Posterior cingulate gyrus (tissue), 11 donors: ENCODE measurements around the gene DUSP1.

Experiments
- DNase-seq, 10 donors: peaks; one replicate each; pipeline versions ENCODE4 v3.0.0 to v3.0.0-alpha.2; 2020 to 2021; ENCODE audit warnings: mixed read lengths in 3 of 10
- intact Hi-C: fragments of 100-400 bp; cut with DNase I; formaldehyde crosslinking; loops from one replicate; pipeline ENCODE4 v1.15.1; 2023

DUSP1 gene

GRCh38 chr5:172782169-172783039, 11.4 kb upstream of the DUSP1 start:
- no peak for DNase-seq
- intact Hi-C loops: no loop called here

GRCh38 chr5:172779691-172780341, 8.8 kb upstream of the DUSP1 start:
- intact Hi-C loops: no loop called here
- peak in 2 of 10 donors; percentile 11 to 12 for DNase-seq

- intact Hi-C loops: no loop called here
- DNase-seq: peak in 3 of 10 donors; percentile 24 to 37 (median 33)
These were observed 7.2 kb upstream of the DUSP1 start for GRCh38 chr5:172777881-172778814.

- intact Hi-C loops: no loop called here
- no peak for DNase-seq
These were observed 5.2 kb upstream of the DUSP1 start for GRCh38 chr5:172776235-172776594.

DNA sequence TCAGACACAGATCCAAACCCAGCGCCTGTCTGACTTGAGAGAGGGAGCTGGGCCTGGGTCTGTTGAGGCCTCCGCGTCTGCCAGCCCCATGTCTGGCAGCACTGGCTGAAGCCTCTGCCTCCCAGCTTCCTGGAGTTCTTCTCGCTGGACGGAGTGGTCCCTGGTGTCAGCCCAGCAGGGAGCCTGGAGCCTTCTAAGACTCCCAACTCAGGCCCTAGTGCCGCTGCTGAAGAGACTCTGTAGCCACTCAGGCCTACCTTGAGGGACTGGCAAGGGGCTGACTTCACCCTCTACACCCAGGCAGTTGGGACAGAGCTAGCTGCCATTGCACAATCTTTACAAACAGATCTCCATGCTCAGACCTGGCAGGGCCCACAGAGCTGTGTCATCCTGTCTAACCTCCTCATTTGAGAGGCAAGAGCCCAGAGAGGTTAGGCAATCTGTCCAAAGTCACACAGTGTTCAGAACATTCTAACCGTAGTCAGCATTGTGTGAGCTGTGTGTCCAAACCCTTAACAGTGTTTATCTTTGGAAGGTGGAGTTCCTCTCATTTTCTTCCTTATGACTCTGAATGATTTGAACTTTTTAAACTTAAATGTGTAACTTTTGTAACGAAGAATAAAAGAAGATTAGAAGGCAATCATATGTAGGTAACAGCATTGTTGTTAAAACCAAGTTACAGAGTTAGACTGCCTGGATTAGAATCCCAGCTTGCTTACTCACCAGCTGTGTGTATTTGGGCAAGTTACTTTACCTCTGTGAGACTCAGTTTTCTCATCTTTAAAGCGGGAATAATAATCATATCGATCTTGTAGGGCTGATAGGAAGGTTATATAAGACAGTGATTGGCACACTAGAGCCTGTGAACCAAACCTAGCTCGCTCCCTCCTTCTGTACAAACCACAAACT, 4.6 kb upstream of the DUSP1 start:
- peak in 2 of 10 donors; percentile 26 to 52 for DNase-seq
- intact Hi-C loops: no loop called here

GRCh38 chr5:172774561-172775315, 3.7 kb upstream of the DUSP1 start:
- peak in 1 of 10 donors; percentile 26 for DNase-seq
- intact Hi-C loops: loop anchor here (5.0 kb wide), 1 partner anchor 58 kb away; the partner anchor contains the start of gene ERGIC1

- DNase-seq: peak in 1 of 10 donors; percentile 33
- intact Hi-C loops: loop anchor here (2.0 to 5.0 kb wide), 3 partner anchors 57 to 159 kb away; partner anchors contain the start of gene ERGIC1
These were observed 2.8 kb upstream of the DUSP1 start for GRCh38 chr5:172773481-172774469.

DNA sequence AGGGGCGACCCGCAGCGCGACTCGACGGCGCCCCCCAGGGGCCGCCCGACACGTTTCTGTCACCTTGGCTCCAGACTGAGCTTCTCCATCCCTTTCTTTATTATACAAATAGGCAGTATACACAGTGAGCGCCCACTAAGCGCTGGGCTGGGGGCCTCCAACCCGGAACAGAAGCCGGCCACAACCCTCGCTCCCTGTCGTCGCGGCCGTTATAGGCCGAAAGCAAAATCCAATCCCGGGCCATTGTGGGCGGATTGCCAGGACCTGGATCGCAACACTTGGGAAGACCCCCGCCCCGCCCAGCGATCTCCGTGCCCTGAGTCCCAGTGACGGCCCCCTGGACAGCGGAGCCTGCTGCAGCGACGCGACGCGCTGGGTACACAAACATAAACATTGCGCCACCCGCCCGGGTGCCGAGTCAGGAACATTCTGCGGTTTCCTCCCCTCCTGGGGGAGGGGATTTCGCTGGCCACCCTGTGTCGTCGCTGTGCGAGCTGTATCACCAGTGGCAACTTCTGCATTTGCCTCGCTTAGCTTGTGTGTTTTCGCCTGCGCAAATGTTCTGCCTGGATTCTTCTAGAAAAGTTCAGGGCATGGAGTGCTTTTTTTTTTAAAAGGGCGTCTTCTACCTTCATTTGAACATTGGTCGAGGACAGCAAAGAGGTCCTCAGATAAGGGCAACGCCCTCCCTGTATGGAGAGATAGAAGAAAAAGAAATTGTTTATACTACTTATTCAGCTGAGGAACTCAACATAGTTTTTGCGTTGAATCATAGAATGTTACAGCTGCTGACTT, 1.3 kb upstream of the DUSP1 start:
- peak; percentile 50 to 95 (median 72) for DNase-seq
- intact Hi-C loops: loop anchor here (2.0 to 5.0 kb wide), 3 partner anchors 56 to 160 kb away; partner anchors contain the start of gene ERGIC1

GRCh38 chr5:172771439-172772111, 580 bp upstream of the DUSP1 start:
- peak in 1 of 10 donors; percentile 39 for DNase-seq
- intact Hi-C loops: loop anchor here (2.0 to 5.0 kb wide), 5 partner anchors 49 to 161 kb away; partner anchors contain the start of gene ERGIC1

DNA sequence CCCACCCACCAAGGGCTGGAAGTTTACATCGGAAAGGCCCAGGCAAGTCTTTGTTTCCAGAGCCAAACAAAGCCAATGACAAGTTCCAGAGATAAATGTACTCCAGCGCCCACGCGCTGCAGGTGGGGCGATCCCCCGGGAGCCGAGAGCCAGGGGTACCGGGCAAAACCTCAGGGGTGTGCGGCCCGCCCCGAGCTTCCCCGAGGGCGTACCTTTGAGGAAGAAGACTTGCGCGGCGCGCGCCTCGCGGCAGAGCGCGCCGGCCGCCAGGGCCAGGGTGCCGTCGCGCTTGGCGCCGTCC, 671 bp downstream of the DUSP1 start:
- peak in 1 of 10 donors; percentile 84 for DNase-seq
- intact Hi-C loops: loop anchor here (2.0 to 5.0 kb wide), 3 partner anchors 48 to 98 kb away; partner anchors contain the start of gene ERGIC1

- intact Hi-C loops: loop anchor here (2.0 to 5.0 kb wide), 3 partner anchors 47 to 99 kb away; partner anchors contain the start of gene ERGIC1
- peak in 2 of 10 donors; percentile 26 to 77 for DNase-seq
These were observed 1.2 kb downstream of the DUSP1 start for GRCh38 chr5:172769616-172770373.

- intact Hi-C loops: no loop called here
- no peak for DNase-seq
These were observed 1.7 kb downstream of the DUSP1 start for GRCh38 chr5:172769342-172769615.

DNA sequence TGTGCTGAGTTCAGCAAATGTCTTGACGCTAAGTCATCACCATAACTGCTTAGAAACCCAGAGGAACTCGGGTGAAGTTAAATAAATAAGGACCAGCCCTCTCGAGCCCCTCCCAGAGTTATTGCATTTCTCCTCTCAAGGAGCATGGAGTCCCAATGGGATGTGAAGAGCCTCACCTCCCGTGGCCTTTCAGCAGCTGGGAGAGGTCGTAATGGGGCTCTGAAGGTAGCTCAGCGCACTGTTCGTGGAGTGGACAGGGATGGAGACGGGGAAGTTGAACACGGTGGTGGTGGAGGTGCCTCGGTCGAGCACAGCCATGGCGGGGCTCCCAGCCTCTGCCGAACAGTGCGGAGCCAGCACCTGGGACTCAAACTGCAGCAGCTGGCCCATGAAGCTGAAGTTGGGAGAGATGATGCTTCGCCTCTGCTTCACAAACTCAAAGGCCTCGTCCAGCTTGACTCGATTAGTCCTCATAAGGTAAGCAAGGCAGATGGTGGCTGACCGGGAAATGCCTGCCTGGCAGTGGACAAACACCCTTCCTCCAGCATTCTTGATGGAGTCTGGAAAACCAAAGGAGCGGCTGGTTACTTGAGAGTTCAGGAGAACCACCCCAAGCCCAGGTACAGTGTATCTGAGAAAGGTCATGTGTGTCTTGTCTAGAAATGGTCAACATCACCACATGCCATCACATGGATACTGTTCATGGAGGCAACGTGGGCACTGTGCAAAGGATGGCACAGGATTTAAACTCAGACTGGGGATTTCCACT, 2.2 kb downstream of the DUSP1 start:
- DNase-seq: peak in 1 of 10 donors; percentile 81
- intact Hi-C loops: no loop called here

GRCh38 chr5:172768098-172768572, 2.9 kb downstream of the DUSP1 start:
- intact Hi-C loops: no loop called here
- no peak for DNase-seq
